ENCODE results near the gene ULBP2.

ULBP2 gene

GRCh38 chr6:149931501-149931900, 10.3 kb upstream of the ULBP2 start:
- Histone ChIP-seq H3K23ac (ENCODE audit: low read depth, low read length, poor library complexity) (no peak overlapping the region), H2BK12ac (ENCODE audit: low read length) (no peak overlapping the region), H3K18ac (ENCODE audit: low read length) (no peak overlapping the region), H3K79me1 (ENCODE audit: low read depth, low read length) (no peaks in the 10 kb centered on the region), H3K4ac (ENCODE audit: low read length) (no peak overlapping the region), H3K4me2 (ENCODE audit: insufficient read depth, low read length, poor library complexity, severe bottlenecking) (no peak overlapping the region), H3K4me1 (ENCODE audit: control insufficient read depth in 2 of 2, insufficient read depth in 1 of 2, low read depth in 1 of 2, low read length in 2 of 2) (no peaks in the 10 kb centered on the region), H2AK5ac (ENCODE audit: low read depth, low read length) (no peak overlapping the region), H3K36me3 (replicated peaks in 1 of 2; ENCODE audit: control insufficient read depth in 2 of 2, insufficient read depth in 2 of 2, low read length in 2 of 2) (no peaks in the 10 kb centered on the region), H4K91ac (ENCODE audit: low read depth, low read length, poor library complexity) (no peak overlapping the region), H2AFZ (ENCODE audit: low read length) (no peak overlapping the region), H2BK5ac (ENCODE audit: low read length) (no peak overlapping the region), H3K9me3 (replicated peaks in 1 of 2; ENCODE audit: control insufficient read depth in 2 of 2, insufficient read depth in 1 of 2, low read depth in 1 of 2, low read length in 2 of 2) (peaks cover 0 to 2% of the 10 kb centered on the region in 2 donors), H2BK120ac (ENCODE audit: low read depth, low read length) (no peak overlapping the region), H3K27ac (replicated peaks; ENCODE audit: low read length) (no peak overlapping the region), H2BK15ac (ENCODE audit: low read length) (no peak overlapping the region), H3K27me3 (ENCODE audit: control insufficient read depth in 3 of 3, insufficient read depth in 3 of 3, low read depth in 1 of 3, low read length in 3 of 3) (peaks cover 0 to 55% (median 30%) of the 10 kb centered on the region in 3 experiments), H3K4me3 (ENCODE audit: low read length in 2 of 2) (no peak overlapping the region), H4K8ac (ENCODE audit: low read depth, low read length) (no peak overlapping the region), H3K9ac (ENCODE audit: low read depth, low read length, poor library complexity) (no peak overlapping the region), H3K14ac (ENCODE audit: low read length) (no peak overlapping the region)
- no peak for DNase-seq (ENCODE audit: low spot score)
- WGBS, 2 donors (ENCODE audit: extremely low coverage in 2 of 2, insufficient read length in 2 of 2, insufficient replicate concordance in 1 of 2), result no CpG with 5 or more reads among the region's 6 CpGs

GRCh38 chr6:149933036-149933435, 8.8 kb upstream of the ULBP2 start:
- no peak overlapping the region for H3K9ac ChIP-seq (ENCODE audit: low read depth, low read length, poor library complexity)
- H2BK5ac ChIP-seq (ENCODE audit: low read length), result no peak overlapping the region
- no peaks in the 10 kb centered on the region for H3K79me1 ChIP-seq (ENCODE audit: low read depth, low read length)
- peaks cover 7 to 68% (median 40%) of the 10 kb centered on the region in 3 experiments for H3K27me3 ChIP-seq (ENCODE audit: control insufficient read depth in 3 of 3, insufficient read depth in 3 of 3, low read depth in 1 of 3, low read length in 3 of 3)
- WGBS, 2 donors (ENCODE audit: extremely low coverage in 2 of 2, insufficient read length in 2 of 2, insufficient replicate concordance in 1 of 2), result no CpG with 5 or more reads among the region's 5 CpGs
- no peak overlapping the region for H2BK15ac ChIP-seq (ENCODE audit: low read length)
- H4K8ac ChIP-seq (ENCODE audit: low read depth, low read length), result no peak overlapping the region
- no peaks in the 10 kb centered on the region for H3K36me3 ChIP-seq (replicated peaks in 1 of 2; ENCODE audit: control insufficient read depth in 2 of 2, insufficient read depth in 2 of 2, low read length in 2 of 2)
- no peak overlapping the region for H3K4ac ChIP-seq (ENCODE audit: low read length)
- no peaks in the 10 kb centered on the region for H3K4me1 ChIP-seq (ENCODE audit: control insufficient read depth in 2 of 2, insufficient read depth in 1 of 2, low read depth in 1 of 2, low read length in 2 of 2)
- H4K91ac ChIP-seq (ENCODE audit: low read depth, low read length, poor library complexity), result no peak overlapping the region
- no peak overlapping the region for H3K4me2 ChIP-seq (ENCODE audit: insufficient read depth, low read length, poor library complexity, severe bottlenecking)
- H2AK5ac ChIP-seq (ENCODE audit: low read depth, low read length), result no peak overlapping the region
- H3K23ac ChIP-seq (ENCODE audit: low read depth, low read length, poor library complexity), result no peak overlapping the region
- H3K4me3 ChIP-seq (ENCODE audit: low read length in 2 of 2), result no peak overlapping the region
- no peak for DNase-seq (ENCODE audit: low spot score)
- H3K9me3 ChIP-seq (replicated peaks in 1 of 2; ENCODE audit: control insufficient read depth in 2 of 2, insufficient read depth in 1 of 2, low read depth in 1 of 2, low read length in 2 of 2), result peaks cover 0 to 2% of the 10 kb centered on the region in 2 donors
- no peak overlapping the region for H2AFZ ChIP-seq (ENCODE audit: low read length)
- H3K14ac ChIP-seq (ENCODE audit: low read length), result no peak overlapping the region
- H3K18ac ChIP-seq (ENCODE audit: low read length), result no peak overlapping the region
- no peak overlapping the region for H2BK120ac ChIP-seq (ENCODE audit: low read depth, low read length)
- H2BK12ac ChIP-seq (ENCODE audit: low read length), result no peak overlapping the region
- H3K27ac ChIP-seq (replicated peaks; ENCODE audit: low read length), result no peak overlapping the region

GRCh38 chr6:149933461-149933860, 8.4 kb upstream of the ULBP2 start:
- Histone ChIP-seq H3K4ac (ENCODE audit: low read length) (no peak overlapping the region), H2BK12ac (ENCODE audit: low read length) (no peak overlapping the region)

GRCh38 chr6:149934249-149935156, 7.3 kb upstream of the ULBP2 start:
- H3K36me3 ChIP-seq (replicated peaks in 1 of 2; ENCODE audit: control insufficient read depth in 2 of 2, insufficient read depth in 2 of 2, low read length in 2 of 2), result no peaks in the 10 kb centered on the region
- H2AFZ ChIP-seq (ENCODE audit: low read length), result no peak overlapping the region
- H3K4ac ChIP-seq (ENCODE audit: low read length), result no peak overlapping the region
- peak overlapping the region in 1 of 2 donors; percentile 27 for H3K4me3 ChIP-seq (ENCODE audit: low read length in 2 of 2)
- no peak overlapping the region for H2BK12ac ChIP-seq (ENCODE audit: low read length)
- H3K14ac ChIP-seq (ENCODE audit: low read length), result no peak overlapping the region
- no peak overlapping the region for H2AK5ac ChIP-seq (ENCODE audit: low read depth, low read length)
- H3K9me3 ChIP-seq (replicated peaks in 1 of 2; ENCODE audit: control insufficient read depth in 2 of 2, insufficient read depth in 1 of 2, low read depth in 1 of 2, low read length in 2 of 2), result peaks cover 0 to 2% of the 10 kb centered on the region in 2 donors
- no peak overlapping the region for H3K23ac ChIP-seq (ENCODE audit: low read depth, low read length, poor library complexity)
- H3K18ac ChIP-seq (ENCODE audit: low read length), result no peak overlapping the region
- no peak overlapping the region for H3K4me2 ChIP-seq (ENCODE audit: insufficient read depth, low read length, poor library complexity, severe bottlenecking)
- H3K4me1 ChIP-seq (ENCODE audit: control insufficient read depth in 2 of 2, insufficient read depth in 1 of 2, low read depth in 1 of 2, low read length in 2 of 2), result peaks cover 3 to 5% of the 10 kb centered on the region in 2 donors
- peaks cover 16 to 77% (median 51%) of the 10 kb centered on the region in 3 experiments for H3K27me3 ChIP-seq (ENCODE audit: control insufficient read depth in 3 of 3, insufficient read depth in 3 of 3, low read depth in 1 of 3, low read length in 3 of 3)
- H4K8ac ChIP-seq (ENCODE audit: low read depth, low read length), result no peak overlapping the region
- H3K27ac ChIP-seq (replicated peaks; ENCODE audit: low read length), result no peak overlapping the region
- no peak overlapping the region for H3K9ac ChIP-seq (ENCODE audit: low read depth, low read length, poor library complexity)
- no CpG with 5 or more reads among the region's 11 CpGs for WGBS, 2 donors (ENCODE audit: extremely low coverage in 2 of 2, insufficient read length in 2 of 2, insufficient replicate concordance in 1 of 2)
- no peak overlapping the region for H4K91ac ChIP-seq (ENCODE audit: low read depth, low read length, poor library complexity)
- DNase-seq (ENCODE audit: low spot score), result peak; percentile 61
- H2BK15ac ChIP-seq (ENCODE audit: low read length), result no peak overlapping the region
- no peaks in the 10 kb centered on the region for H3K79me1 ChIP-seq (ENCODE audit: low read depth, low read length)
- H2BK120ac ChIP-seq (ENCODE audit: low read depth, low read length), result no peak overlapping the region
- H2BK5ac ChIP-seq (ENCODE audit: low read length), result no peak overlapping the region

More at GRCh38 chr6:149933461-149933860, 8.4 kb upstream of the ULBP2 start:
- Histone ChIP-seq H3K4me3 (ENCODE audit: low read length in 2 of 2) (peak overlapping the region in 1 of 2 donors; percentile 43), H3K14ac (ENCODE audit: low read length) (no peak overlapping the region), H3K9ac (ENCODE audit: low read depth, low read length, poor library complexity) (no peak overlapping the region), H2AFZ (ENCODE audit: low read length) (no peak overlapping the region), H4K8ac (ENCODE audit: low read depth, low read length) (no peak overlapping the region), H3K4me1 (ENCODE audit: control insufficient read depth in 2 of 2, insufficient read depth in 1 of 2, low read depth in 1 of 2, low read length in 2 of 2) (peaks cover 2% of the 10 kb centered on the region in 2 donors), H3K18ac (ENCODE audit: low read length) (no peak overlapping the region), H3K23ac (ENCODE audit: low read depth, low read length, poor library complexity) (no peak overlapping the region), H4K91ac (ENCODE audit: low read depth, low read length, poor library complexity) (no peak overlapping the region), H2AK5ac (ENCODE audit: low read depth, low read length) (no peak overlapping the region), H3K27me3 (ENCODE audit: control insufficient read depth in 3 of 3, insufficient read depth in 3 of 3, low read depth in 1 of 3, low read length in 3 of 3) (peaks cover 11 to 73% (median 44%) of the 10 kb centered on the region in 3 experiments), H2BK15ac (ENCODE audit: low read length) (no peak overlapping the region), H3K36me3 (replicated peaks in 1 of 2; ENCODE audit: control insufficient read depth in 2 of 2, insufficient read depth in 2 of 2, low read length in 2 of 2) (no peaks in the 10 kb centered on the region), H2BK5ac (ENCODE audit: low read length) (no peak overlapping the region), H2BK120ac (ENCODE audit: low read depth, low read length) (no peak overlapping the region), H3K27ac (replicated peaks; ENCODE audit: low read length) (no peak overlapping the region), H3K79me1 (ENCODE audit: low read depth, low read length) (no peaks in the 10 kb centered on the region), H3K4me2 (ENCODE audit: insufficient read depth, low read length, poor library complexity, severe bottlenecking) (no peak overlapping the region), H3K9me3 (replicated peaks in 1 of 2; ENCODE audit: control insufficient read depth in 2 of 2, insufficient read depth in 1 of 2, low read depth in 1 of 2, low read length in 2 of 2) (peaks cover 0 to 2% of the 10 kb centered on the region in 2 donors)
- no peak for DNase-seq (ENCODE audit: low spot score)
- WGBS, 2 donors (ENCODE audit: extremely low coverage in 2 of 2, insufficient read length in 2 of 2, insufficient replicate concordance in 1 of 2), result no CpG with 5 or more reads among the region's 3 CpGs
